GM19463 (cell line): Measurements from ENCODE around the gene DCLRE1B.
"Not testable (repeated sequence)": the region's sequence is repeated elsewhere in the genome, so short reads cannot be mapped to it uniquely, and the experiment has no call there.

Experiments used
- ATAC-seq: cut with Tn5 transposase; IDR thresholded peaks from one replicate; pipeline ENCODE4 v1.9.1; 2021; ENCODE audit warnings: mild to moderate bottlenecking, moderate library complexity; ENCODE audit not compliant: unreplicated experiment

DCLRE1B gene

GRCh38 chr1:113946112-113946511, 41.0 kb downstream of the DCLRE1B start:
- ATAC-seq = no peak

- no peak for ATAC-seq
Measured at GRCh38 chr1:113946678-113947387, 41.7 kb downstream of the DCLRE1B start.

- ATAC-seq = no peak
Measured at GRCh38 chr1:113947388-113948107, 42.4 kb downstream of the DCLRE1B start.

GRCh38 chr1:113948151-113948550, 43.0 kb downstream of the DCLRE1B start:
- not testable (repeated sequence) for ATAC-seq

GRCh38 chr1:113949007-113949406, 43.9 kb downstream of the DCLRE1B start:
- ATAC-seq = no peak

GRCh38 chr1:113950908-113951307, 45.8 kb downstream of the DCLRE1B start:
- ATAC-seq = no peak

- no peak for ATAC-seq
Measured at GRCh38 chr1:113951719-113952118, 46.6 kb downstream of the DCLRE1B start.

- no peak for ATAC-seq
Measured at GRCh38 chr1:113957984-113958383, 52.9 kb downstream of the DCLRE1B start.

- ATAC-seq = no peak
Measured at GRCh38 chr1:113958691-113959090, 53.6 kb downstream of the DCLRE1B start.

- no peak for ATAC-seq
Measured at GRCh38 chr1:113963281-113963906, 58.3 kb downstream of the DCLRE1B start.
